Spleen (tissue), 7 donors: ENCODE measurements around the gene SPTY2D1.

Experiments used
- CTCF ChIP-seq, 11 experiments: fragments of 200-600 bp in 7 of 11; fragments of 450-650 bp in 4 of 11; sonication (generic) in 4 of 11; IDR thresholded peaks in 8 of 11; conservative IDR thresholded peaks in 3 of 11; 1 replicate in 7 of 11; 2 replicates in 4 of 11; pipeline versions ENCODE4 v1.4.0 to v1.8.0; 2016 to 2021; ENCODE audit warnings: antibody characterized with exemption in 11 of 11, inconsistent platforms in 4 of 11, mild to moderate bottlenecking in 1 of 11
- POLR2A ChIP-seq, 3 donors: fragments of 450-650 bp; IDR thresholded peaks; one replicate each; pipeline ENCODE4 v1.5.1; 2017; ENCODE audit warnings: antibody characterized with exemption in 3 of 3, mild to moderate bottlenecking in 1 of 3
- POLR2AphosphoS5 ChIP-seq, 3 donors: sonication (generic); formaldehyde crosslinking; IDR thresholded peaks; one replicate each; pipeline ENCODE4 v1.5.1; 2017; ENCODE audit warnings: antibody characterized with exemption in 3 of 3
- donor health status: DM: no; HTN: no; CAD: no; lungs with moderate emphysema.
- donor health status: DM: no; HTN: no; CAD: no.
- donor health status: DM: no; HTN: no; CAD: no.

GRCh38 chr11:18611196-18611595 lies 22.9 kb downstream of the SPTY2D1 start:
- TF ChIP-seq CTCF (IDR thresholded peaks at IDR 0.05 in 8 of 11, conservative IDR thresholded peaks at IDR 0.05 in 3 of 11) (no peak), POLR2A (IDR thresholded peaks at IDR 0.05) (no peak), POLR2AphosphoS5 (IDR thresholded peaks at IDR 0.05) (no peak)
